Tibial nerve (tissue), 4 donors: ENCODE measurements around the gene STAMBPL1. TPM values are rescaled to one million over a fixed set of nuclear protein-coding genes. Genes with fewer than 3 reads are reported as not detected.

ENCODE experiments used
- DNase-seq, 2 donors: peaks; one replicate each; pipeline ENCODE4 v3.0.0-alpha.2; 2019; ENCODE audit warnings: low spot score in 2 of 2
- H3K27ac ChIP-seq, 4 donors: fragments of 200-600 bp; sonication (generic) in 3 of 4; one replicate each; pipeline ENCODE4 v1.5.1; 2017 to 2019; ENCODE audit warnings: mild to moderate bottlenecking in 1 of 4
- H3K27me3 ChIP-seq, 2 donors: fragments of 200-600 bp; sonication (generic) in 1 of 2; one replicate each; pipeline versions ENCODE4 v1.5.1 to v1.6.0; 2017 to 2019
- H3K36me3 ChIP-seq, 3 donors: fragments of 200-600 bp; sonication (generic); one replicate each; pipeline ENCODE4 v1.5.1; 2018 to 2019
- H3K4me1 ChIP-seq, 4 donors: fragments of 200-600 bp; sonication (generic) in 3 of 4; one replicate each; pipeline ENCODE4 v1.5.1; 2017 to 2019
- H3K4me3 ChIP-seq, 4 donors: fragments of 200-600 bp; sonication (generic) in 3 of 4; one replicate each; pipeline ENCODE4 v1.5.1; 2017 to 2019; ENCODE audit warnings: mild to moderate bottlenecking in 1 of 4, moderate library complexity in 1 of 4
- H3K9me3 ChIP-seq, 4 donors: fragments of 200-600 bp; sonication (generic) in 3 of 4; one replicate each; pipeline ENCODE4 v1.5.1; 2017 to 2019
- EP300 ChIP-seq, 2 donors: sonication (generic); formaldehyde crosslinking; IDR thresholded peaks; one replicate each; pipeline ENCODE4 v1.6.1; 2017; ENCODE audit warnings: antibody characterized with exemption in 2 of 2, mild to moderate bottlenecking in 1 of 2
- POLR2A ChIP-seq, 2 donors: fragments of 450-650 bp; IDR thresholded peaks; one replicate each; pipeline ENCODE4 v1.6.1; 2017; ENCODE audit warnings: antibody characterized with exemption in 2 of 2, mild to moderate bottlenecking in 2 of 2, moderate library complexity in 2 of 2
- WGBS, 2 donors: methylation state at CpG; one replicate each; pipeline ENCODE4 v1.1.5; 2018; 5-methylcytosine and 5-hydroxymethylcytosine counted together
- total RNA-seq, 4 donors: library from RNA; depleted of rRNA; stranded (reverse); fragments of >200 nt; gene quantifications; one replicate each; pipeline ENCODE4 v1.1.0, GENCODE V29; 2016
- TF ChIP-seq, protein P1 (sequence below), 5 experiments: fragments of 200-600 bp in 3 of 5; fragments of 450-650 bp in 2 of 5; sonication (generic) in 3 of 5; IDR thresholded peaks; one replicate each; pipeline ENCODE4 v1.5.1; 2016 to 2019; ENCODE audit warnings: antibody characterized with exemption in 5 of 5, mild to moderate bottlenecking in 3 of 5, moderate library complexity in 2 of 5

The STAMBPL1 gene
- total RNA-seq, 4 donors from 2014 or later, result 14.2 to 34.5 (median 25.5) TPM

DNA sequence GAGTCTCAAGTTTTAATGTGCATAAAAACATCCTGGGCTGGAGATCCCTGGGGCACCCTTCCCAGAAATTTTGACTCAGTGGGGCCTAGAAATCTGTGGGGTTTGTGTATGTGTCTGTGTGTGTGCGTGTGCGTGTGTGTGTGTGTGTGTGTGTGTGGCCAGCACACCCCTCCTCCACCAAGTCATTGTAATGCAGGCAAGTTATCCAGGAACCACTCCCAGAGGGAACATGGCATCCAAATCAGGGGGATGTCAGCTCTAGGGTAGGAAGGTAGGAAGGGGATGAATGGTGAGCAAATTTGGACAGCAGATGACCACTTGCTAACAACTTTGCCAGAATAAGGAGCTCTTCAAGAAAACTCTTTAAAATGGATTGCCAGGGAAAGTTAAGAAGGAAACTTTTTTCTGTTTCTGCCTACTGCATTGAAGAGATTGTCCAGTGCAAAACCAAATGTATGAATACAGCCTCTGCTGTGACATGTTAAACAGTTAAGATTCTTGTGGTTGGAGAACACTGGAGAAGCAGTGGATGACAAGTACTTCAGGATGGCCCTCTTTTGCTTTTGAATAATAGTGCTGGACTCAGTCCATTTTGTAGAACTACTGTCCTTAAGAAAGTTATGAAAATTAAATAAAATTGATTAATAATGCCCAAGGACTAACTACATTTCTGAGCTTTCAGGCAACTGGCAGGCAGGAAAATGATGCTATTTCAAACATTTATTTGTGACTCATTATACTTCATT, 12.3 kb downstream of the STAMBPL1 start:
- H3K4me1 ChIP-seq, result peaks cover 0 to 22% (median 12%) of the 10 kb centered on the region in 4 donors
- no peaks in the 10 kb centered on the region for H3K36me3 ChIP-seq
- no peak overlapping the region for H3K4me3 ChIP-seq
- no peak overlapping the region for H3K27ac ChIP-seq
- no peak for DNase-seq
- 54% methylated on average over 2 of the region's 2 CpGs for WGBS, 2 donors
- no peak for TF ChIP-seq POLR2A (IDR thresholded peaks at IDR 0.05)
- TF ChIP-seq, protein P1, sequence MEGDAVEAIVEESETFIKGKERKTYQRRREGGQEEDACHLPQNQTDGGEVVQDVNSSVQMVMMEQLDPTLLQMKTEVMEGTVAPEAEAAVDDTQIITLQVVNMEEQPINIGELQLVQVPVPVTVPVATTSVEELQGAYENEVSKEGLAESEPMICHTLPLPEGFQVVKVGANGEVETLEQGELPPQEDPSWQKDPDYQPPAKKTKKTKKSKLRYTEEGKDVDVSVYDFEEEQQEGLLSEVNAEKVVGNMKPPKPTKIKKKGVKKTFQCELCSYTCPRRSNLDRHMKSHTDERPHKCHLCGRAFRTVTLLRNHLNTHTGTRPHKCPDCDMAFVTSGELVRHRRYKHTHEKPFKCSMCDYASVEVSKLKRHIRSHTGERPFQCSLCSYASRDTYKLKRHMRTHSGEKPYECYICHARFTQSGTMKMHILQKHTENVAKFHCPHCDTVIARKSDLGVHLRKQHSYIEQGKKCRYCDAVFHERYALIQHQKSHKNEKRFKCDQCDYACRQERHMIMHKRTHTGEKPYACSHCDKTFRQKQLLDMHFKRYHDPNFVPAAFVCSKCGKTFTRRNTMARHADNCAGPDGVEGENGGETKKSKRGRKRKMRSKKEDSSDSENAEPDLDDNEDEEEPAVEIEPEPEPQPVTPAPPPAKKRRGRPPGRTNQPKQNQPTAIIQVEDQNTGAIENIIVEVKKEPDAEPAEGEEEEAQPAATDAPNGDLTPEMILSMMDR (IDR thresholded peaks at IDR 0.05), result no peak
- TF ChIP-seq EP300 (IDR thresholded peaks at IDR 0.05), result no peak
- no peaks in the 10 kb centered on the region for H3K9me3 ChIP-seq
- no peaks in the 10 kb centered on the region for H3K27me3 ChIP-seq

DNA sequence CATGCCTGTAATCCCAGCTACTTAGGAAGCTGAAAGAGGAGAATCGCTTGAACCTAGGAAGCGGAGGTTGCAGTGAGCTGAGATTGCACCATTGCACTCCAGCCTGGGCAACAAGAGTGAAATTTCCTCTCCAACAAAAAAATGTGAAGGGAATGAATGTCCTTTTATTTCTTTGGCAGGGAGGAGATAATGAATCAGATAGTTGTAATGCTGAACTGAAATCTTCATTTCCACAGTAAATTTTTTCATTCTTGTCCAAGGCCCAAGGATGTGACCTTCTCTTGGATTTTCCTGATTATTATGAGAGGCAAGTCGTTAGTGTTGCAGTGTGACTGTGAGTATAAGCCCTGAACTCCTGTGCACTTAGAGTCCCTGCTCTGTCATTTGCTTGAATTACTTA, 13.6 kb downstream of the STAMBPL1 start:
- Histone ChIP-seq H3K27ac (peak overlapping the region in 2 of 4 donors; percentile 11 to 30), H3K27me3 (no peaks in the 10 kb centered on the region), H3K4me1 (peaks cover 0 to 34% (median 15%) of the 10 kb centered on the region in 4 donors), H3K4me3 (no peak overlapping the region), H3K36me3 (no peaks in the 10 kb centered on the region), H3K9me3 (no peaks in the 10 kb centered on the region)
- WGBS, 2 donors, result 48 to 52% methylated on average over 3 of the region's 3 CpGs
- DNase-seq, result no peak
- peak in 1 of 2 donors; percentile 21 for TF ChIP-seq EP300 (IDR thresholded peaks at IDR 0.05)
- TF ChIP-seq, protein P1 (IDR thresholded peaks at IDR 0.05), result no peak

DNA sequence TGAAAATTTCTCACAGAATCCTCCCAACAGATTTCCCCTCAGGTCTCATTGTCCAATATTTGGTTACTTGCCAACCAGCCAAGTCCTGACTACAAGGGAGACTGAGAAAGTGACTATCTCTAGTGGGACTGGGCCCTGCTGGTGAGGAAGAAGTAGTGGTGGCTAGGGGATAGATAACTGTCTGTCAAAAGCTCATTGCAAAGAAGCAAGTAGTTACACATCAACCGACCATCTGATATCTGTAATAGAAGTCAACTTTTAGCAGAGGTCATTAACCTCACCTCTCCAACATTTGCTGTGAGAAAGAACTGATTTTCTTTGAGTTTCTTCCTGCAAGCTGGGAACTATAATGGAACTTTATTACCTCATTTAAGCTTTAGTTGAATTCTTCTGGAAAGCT, 15.2 kb downstream of the STAMBPL1 start:
- TF ChIP-seq, protein P1 (IDR thresholded peaks at IDR 0.05), result no peak
- no peak for TF ChIP-seq EP300 (IDR thresholded peaks at IDR 0.05)
- no peak for TF ChIP-seq POLR2A (IDR thresholded peaks at IDR 0.05)
- DNase-seq, result no peak
- no peaks in the 10 kb centered on the region for H3K36me3 ChIP-seq
- no peaks in the 10 kb centered on the region for H3K27me3 ChIP-seq
- no peak overlapping the region for H3K27ac ChIP-seq
- no peak overlapping the region for H3K4me3 ChIP-seq
- H3K4me1 ChIP-seq, result peaks cover 0 to 39% (median 17%) of the 10 kb centered on the region in 4 donors
- no peaks in the 10 kb centered on the region for H3K9me3 ChIP-seq
- WGBS, 2 donors, result 61 to 62% methylated on average over 1 of the region's 1 CpG

DNA sequence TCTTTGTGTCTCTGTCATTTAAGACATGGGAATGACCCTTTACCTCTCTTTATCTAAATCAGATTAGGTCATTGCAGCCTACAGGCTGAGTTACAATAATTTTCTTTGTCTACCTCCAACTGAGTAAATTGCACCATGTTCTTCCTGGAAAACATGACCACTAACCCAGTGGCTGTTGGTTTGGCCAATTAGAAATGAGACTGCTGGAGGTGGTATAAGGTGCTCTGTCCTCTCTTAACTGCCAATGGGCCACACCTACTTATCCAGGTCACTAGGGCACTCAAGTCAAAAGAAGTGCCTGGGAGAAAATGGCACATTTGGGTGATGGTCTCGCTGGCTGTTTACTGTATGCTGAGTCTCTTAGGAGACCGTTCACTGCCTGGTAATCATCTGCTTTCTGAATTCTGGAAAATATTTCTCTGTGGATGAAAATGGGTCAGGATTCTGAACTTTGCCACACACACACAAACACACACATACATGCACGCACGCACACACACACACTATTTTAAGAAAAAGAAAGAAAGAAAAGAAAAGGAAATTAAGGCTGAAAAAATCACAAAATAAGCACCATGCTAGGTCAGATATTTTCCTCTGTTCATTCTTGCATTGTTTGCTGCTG, 16.4 kb downstream of the STAMBPL1 start:
- no peaks in the 10 kb centered on the region for H3K27me3 ChIP-seq
- 20 to 37% methylated on average over 4 of the region's 4 CpGs for WGBS, 2 donors

More for the DNA sequence above, 16.4 kb downstream of the STAMBPL1 start:
- H3K4me3 ChIP-seq, result no peak overlapping the region
- DNase-seq, result no peak
- H3K9me3 ChIP-seq, result no peaks in the 10 kb centered on the region
- H3K36me3 ChIP-seq, result no peaks in the 10 kb centered on the region
- peak overlapping the region in 3 of 4 donors; percentile 62 to 71 (median 71) for H3K27ac ChIP-seq
- TF ChIP-seq, protein P1 (IDR thresholded peaks at IDR 0.05), result no peak
- TF ChIP-seq POLR2A (IDR thresholded peaks at IDR 0.05) (no peak), EP300 (IDR thresholded peaks at IDR 0.05) (no peak)
- H3K4me1 ChIP-seq, result peaks cover 0 to 40% (median 22%) of the 10 kb centered on the region in 4 donors
